Keratinocyte (primary cell): ENCODE measurements around the gene SMAD3.

Experiments
- CTCF ChIP-seq, 3 experiments: IDR thresholded peaks in 1 of 3; conservative IDR thresholded peaks in 1 of 3; optimal IDR thresholded peaks in 1 of 3; 2 replicates in 2 of 3; 3 replicates in 1 of 3; pipeline versions ENCODE3 to v1.5.1; 2011; ENCODE audit warnings: low read length in 3 of 3, mild to moderate bottlenecking in 3 of 3, moderate library complexity in 2 of 3, control low read depth in 1 of 3, inconsistent platforms in 1 of 3; ENCODE audit not compliant: insufficient read depth in 2 of 3; ENCODE audit errors: extremely low read depth in 1 of 3
- EZH2 ChIP-seq: IDR thresholded peaks from one replicate; pipeline ENCODE4 v1.6.1; 2012; ENCODE audit warnings: inconsistent platforms, mild to moderate bottlenecking, low read length, moderate library complexity

- TF ChIP-seq CTCF (optimal IDR thresholded peaks at IDR 0.05 in 1 of 3, IDR thresholded peaks at IDR 0.05 in 1 of 3, conservative IDR thresholded peaks at IDR 0.05 in 1 of 3; ENCODE audit: extremely low read depth in 1 of 3, insufficient read depth in 2 of 3, low read length in 3 of 3) (no peak), EZH2 (no peak)
Measured at GRCh38 chr15:67199391-67199790, 134.0 kb downstream of the SMAD3 start.
